ENCODE data around the gene C6orf47. TPM values are rescaled to one million over a fixed set of nuclear protein-coding genes. Genes with fewer than 3 reads are reported as not detected.
A peak's percentile ranks its signal among the peaks of the same experiment; 100 is the strongest.

The C6orf47 gene
- total and polyA plus RNA-seq, 2 of the 8 experiments (the other 6 are each of a cell fraction or from before 2014, with no cell fraction given) = 4.7 to 14.6 TPM

DNA sequence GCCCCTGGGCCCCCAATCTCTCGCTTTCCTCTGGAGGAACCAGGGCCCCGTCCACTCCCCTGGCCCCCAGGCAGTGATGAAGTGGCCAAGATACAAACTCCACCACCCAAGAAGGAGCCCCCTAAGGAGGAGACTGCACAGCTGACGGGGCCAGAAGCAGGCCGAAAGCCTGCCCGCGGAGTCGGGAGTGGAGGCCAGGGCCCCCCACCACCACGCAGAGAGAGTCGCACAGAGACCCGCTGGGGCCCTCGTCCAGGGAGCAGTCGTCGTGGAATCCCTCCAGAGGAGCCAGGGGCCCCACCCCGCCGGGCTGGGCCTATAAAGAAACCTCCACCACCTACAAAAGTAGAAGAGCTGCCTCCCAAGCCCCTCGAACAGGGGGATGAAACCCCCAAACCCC is 29.4 kb downstream of the C6orf47 start:
- no peak overlapping the region for H2BK5ac ChIP-seq (ENCODE audit: low read depth, low read length)
- DNase-seq (ENCODE audit: low read depth in 1 of 2, low spot score in 2 of 2) (no peak), FAIRE-seq (no peak)
- no peak overlapping the region for H3K56ac ChIP-seq (replicated peaks; ENCODE audit: insufficient read length, low read depth, low read length)
- no peaks in the 10 kb centered on the region for H3K23me2 ChIP-seq (ENCODE audit: low read depth, low read length)
- H4K5ac ChIP-seq (ENCODE audit: insufficient read length, low read depth, low read length) = no peak overlapping the region
- no peak overlapping the region for H2BK15ac ChIP-seq (ENCODE audit: low read length)
- H2BK20ac ChIP-seq (ENCODE audit: low read length) = no peak overlapping the region
- no peak overlapping the region for H3K18ac ChIP-seq (ENCODE audit: extremely low read depth, low read length)
- H4K20me1 ChIP-seq (replicated peaks in 1 of 2; ENCODE audit: control insufficient read depth in 1 of 2, insufficient read depth in 2 of 2, low read length in 2 of 2) = peaks cover 16 to 22% of the 10 kb centered on the region in 2 experiments
- peaks cover 13% of the 10 kb centered on the region; the same call in 1 of the 2 replicates for H3K79me1 ChIP-seq (ENCODE audit: low read depth, low read length)
- no peak overlapping the region for H2AFZ ChIP-seq (ENCODE audit: low read length)
- H3K4me2 ChIP-seq (ENCODE audit: insufficient read depth in 1 of 2, low read depth in 2 of 2, low read length in 2 of 2) = no peak overlapping the region
- peak overlapping the region; percentile 3; the same call in 1 of the 2 replicates for H4K8ac ChIP-seq (ENCODE audit: extremely low read depth, insufficient read depth, low read length)
- H3K9ac ChIP-seq (replicated peaks in 1 of 4; ENCODE audit: extremely low read depth in 1 of 4, low read depth in 3 of 4, low read length in 3 of 4) = no peak overlapping the region
- H3K4ac ChIP-seq (replicated peaks; ENCODE audit: insufficient read length, low read depth, low read length) = no peak overlapping the region
- no peak overlapping the region for H4K91ac ChIP-seq (replicated peaks; ENCODE audit: insufficient read length, low read length)
- no peak overlapping the region for H3K4me3 ChIP-seq (ENCODE audit: extremely low read depth in 1 of 4, insufficient read depth in 2 of 4, low read depth in 3 of 4, low read length in 4 of 4)
- H3K23ac ChIP-seq (ENCODE audit: insufficient read length) = no peak overlapping the region
- ChIA-PET POLR2A (ENCODE audit: partially characterized antibody) (interaction anchor here (0.8 to 34.9 kb wide), 5 partner anchors 6 to 136 kb away, joined by 3 to 883 read pairs (median 648); partner anchors contain the start of genes AIF1, APOM, BAG6 and C6orf47), CTCF (ENCODE audit: partially characterized antibody) (interaction anchor here (0.8 kb wide), 1 partner anchor 22 kb away, joined by 3 read pairs; the partner anchor contains the start of gene BAG6)
- no peak overlapping the region for H3K14ac ChIP-seq (ENCODE audit: insufficient read length)
- H3K36me3 ChIP-seq (ENCODE audit: control insufficient read depth in 2 of 4, insufficient read depth in 4 of 4, low read length in 3 of 4) = peaks cover 82 to 100% (median 97%) of the 10 kb centered on the region in 4 experiments
- no peaks in the 10 kb centered on the region for H3K27me3 ChIP-seq (replicated peaks in 1 of 4; ENCODE audit: control insufficient read depth in 3 of 4, extremely low read depth in 1 of 4, insufficient read depth in 3 of 4, low read length in 3 of 4)
- H2AK5ac ChIP-seq (ENCODE audit: low read depth, low read length) = no peak overlapping the region
- no peak overlapping the region for H2BK12ac ChIP-seq (ENCODE audit: low read depth, low read length)
- no peaks in the 10 kb centered on the region for H3K4me1 ChIP-seq (replicated peaks in 1 of 4; ENCODE audit: control insufficient read depth in 3 of 4, insufficient read depth in 4 of 4, low read length in 3 of 4)
- H2BK120ac ChIP-seq (replicated peaks; ENCODE audit: low read depth, low read length) = no peak overlapping the region
- 98% methylated on average over 15 of the region's 16 CpGs; no CpG with 5 or more reads in 1 of the 2 experiments for WGBS, 2 experiments (ENCODE audit: extremely low coverage in 1 of 2, insufficient coverage in 1 of 2, insufficient read length in 1 of 2, insufficient replicate concordance in 2 of 2, low coverage in 1 of 2, low lambda C conversion rate in 2 of 2, missing lambda C conversion rate in 1 of 2)
- no peaks in the 10 kb centered on the region for H3K9me3 ChIP-seq (ENCODE audit: insufficient read depth in 2 of 2, low read depth in 1 of 2, low read length in 1 of 2)
- no peak overlapping the region for H3K27ac ChIP-seq (ENCODE audit: low read depth, low read length)
- no peaks in the 10 kb centered on the region; a peak in 1 of 4 replicates for H3K79me2 ChIP-seq (ENCODE audit: control insufficient read depth in 1 of 2, insufficient read depth in 2 of 2, low read length in 2 of 2)
